Measurements from ENCODE around the gene ROR2. TPM values are rescaled to one million over a fixed set of nuclear protein-coding genes. Genes with fewer than 3 reads are reported as not detected.

The ROR2 gene
- total RNA-seq, 2 experiments from 2014 or later: not detected

GRCh38 chr9:91811024-91811909, 138.8 kb downstream of the ROR2 start:
- no peak overlapping the region for H3K4me3 ChIP-seq (ENCODE audit: low read length)
- no peaks in the 10 kb centered on the region for H3K4me1 ChIP-seq (ENCODE audit: insufficient read depth, low read length)
- TF ChIP-seq, protein P1, sequence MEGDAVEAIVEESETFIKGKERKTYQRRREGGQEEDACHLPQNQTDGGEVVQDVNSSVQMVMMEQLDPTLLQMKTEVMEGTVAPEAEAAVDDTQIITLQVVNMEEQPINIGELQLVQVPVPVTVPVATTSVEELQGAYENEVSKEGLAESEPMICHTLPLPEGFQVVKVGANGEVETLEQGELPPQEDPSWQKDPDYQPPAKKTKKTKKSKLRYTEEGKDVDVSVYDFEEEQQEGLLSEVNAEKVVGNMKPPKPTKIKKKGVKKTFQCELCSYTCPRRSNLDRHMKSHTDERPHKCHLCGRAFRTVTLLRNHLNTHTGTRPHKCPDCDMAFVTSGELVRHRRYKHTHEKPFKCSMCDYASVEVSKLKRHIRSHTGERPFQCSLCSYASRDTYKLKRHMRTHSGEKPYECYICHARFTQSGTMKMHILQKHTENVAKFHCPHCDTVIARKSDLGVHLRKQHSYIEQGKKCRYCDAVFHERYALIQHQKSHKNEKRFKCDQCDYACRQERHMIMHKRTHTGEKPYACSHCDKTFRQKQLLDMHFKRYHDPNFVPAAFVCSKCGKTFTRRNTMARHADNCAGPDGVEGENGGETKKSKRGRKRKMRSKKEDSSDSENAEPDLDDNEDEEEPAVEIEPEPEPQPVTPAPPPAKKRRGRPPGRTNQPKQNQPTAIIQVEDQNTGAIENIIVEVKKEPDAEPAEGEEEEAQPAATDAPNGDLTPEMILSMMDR (IDR thresholded peaks at IDR 0.05): no peak
- CTCF ChIA-PET: no interaction called here
- ATAC-seq (ENCODE audit: poor library complexity): no peak
- no peaks in the 10 kb centered on the region for H3K9me3 Mint-ChIP-seq
- H3K4me3 Mint-ChIP-seq: no peak overlapping the region
- no peaks in the 10 kb centered on the region for H3K4me1 Mint-ChIP-seq (ENCODE audit: low read depth)
- H3K27ac ChIP-seq (ENCODE audit: low read depth in 1 of 2, low read length in 2 of 2): no peak overlapping the region
- H3K27me3 Mint-ChIP-seq: no peaks in the 10 kb centered on the region
- POLR2A ChIA-PET: no interaction called here
- no peaks in the 10 kb centered on the region for H3K36me3 ChIP-seq (ENCODE audit: insufficient read depth, low read length)
- H3K27me3 ChIP-seq (ENCODE audit: control insufficient read depth in 1 of 2, insufficient read depth in 2 of 2, low read length in 2 of 2): no peaks in the 10 kb centered on the region
- H3K27ac Mint-ChIP-seq: no peak overlapping the region
- DNase-seq: no peak
- H3K36me3 Mint-ChIP-seq (ENCODE audit: low read depth): no peaks in the 10 kb centered on the region
- intact Hi-C loops (cut with DNase I, micrococcal nuclease): no loop called here
- H3K9me3 ChIP-seq (ENCODE audit: control insufficient read depth in 1 of 2, insufficient read depth in 1 of 2, low read length in 2 of 2): no peaks in the 10 kb centered on the region

- Histone ChIP-seq H3K27me3 (ENCODE audit: control insufficient read depth in 1 of 2, insufficient read depth in 2 of 2, low read length in 2 of 2) (no peaks in the 10 kb centered on the region), H3K4me1 (ENCODE audit: insufficient read depth, low read length) (no peaks in the 10 kb centered on the region), H3K4me3 (ENCODE audit: low read length) (no peak overlapping the region), H3K36me3 (ENCODE audit: insufficient read depth, low read length) (no peaks in the 10 kb centered on the region), H3K9me3 (ENCODE audit: control insufficient read depth in 1 of 2, insufficient read depth in 1 of 2, low read length in 2 of 2) (no peaks in the 10 kb centered on the region), H3K27ac (ENCODE audit: low read depth in 1 of 2, low read length in 2 of 2) (no peak overlapping the region)
- Mint-ChIP-seq H3K36me3 (ENCODE audit: low read depth) (no peaks in the 10 kb centered on the region), H3K4me3 (no peak overlapping the region), H3K9me3 (no peaks in the 10 kb centered on the region), H3K27ac (no peak overlapping the region), H3K4me1 (ENCODE audit: low read depth) (no peaks in the 10 kb centered on the region), H3K27me3 (no peaks in the 10 kb centered on the region)
- intact Hi-C loops (cut with DNase I, micrococcal nuclease): no loop called here
- CTCF ChIA-PET: no interaction called here
- DNase-seq (no peak), ATAC-seq (ENCODE audit: poor library complexity) (no peak)
- TF ChIP-seq, protein P1 (IDR thresholded peaks at IDR 0.05): no peak
- POLR2A ChIA-PET: no interaction called here
These were observed 139.6 kb downstream of the ROR2 start for GRCh38 chr9:91810286-91810905.

GRCh38 chr9:91809581-91810285, 140.3 kb downstream of the ROR2 start:
- intact Hi-C loops (cut with DNase I, micrococcal nuclease): no loop called here
- Histone ChIP-seq H3K4me1 (ENCODE audit: insufficient read depth, low read length) (no peaks in the 10 kb centered on the region), H3K36me3 (ENCODE audit: insufficient read depth, low read length) (no peaks in the 10 kb centered on the region), H3K27ac (ENCODE audit: low read depth in 1 of 2, low read length in 2 of 2) (no peak overlapping the region), H3K4me3 (ENCODE audit: low read length) (no peak overlapping the region), H3K9me3 (ENCODE audit: control insufficient read depth in 1 of 2, insufficient read depth in 1 of 2, low read length in 2 of 2) (no peaks in the 10 kb centered on the region), H3K27me3 (ENCODE audit: control insufficient read depth in 1 of 2, insufficient read depth in 2 of 2, low read length in 2 of 2) (no peaks in the 10 kb centered on the region)
- CTCF ChIA-PET: no interaction called here
- no peaks in the 10 kb centered on the region for H3K36me3 Mint-ChIP-seq (ENCODE audit: low read depth)
- no peaks in the 10 kb centered on the region for H3K27me3 Mint-ChIP-seq
- POLR2A ChIA-PET: no interaction called here
- DNase-seq (no peak), ATAC-seq (ENCODE audit: poor library complexity) (no peak)
- no peak overlapping the region for H3K4me3 Mint-ChIP-seq
- H3K4me1 Mint-ChIP-seq (ENCODE audit: low read depth): no peaks in the 10 kb centered on the region
- no peaks in the 10 kb centered on the region for H3K9me3 Mint-ChIP-seq
- H3K27ac Mint-ChIP-seq: no peak overlapping the region
- TF ChIP-seq, protein P1 (IDR thresholded peaks at IDR 0.05): no peak

Data from CD4-positive, alpha-beta T cell (primary cell).